Neutrophil (primary cell): Measurements from ENCODE around the gene AOC3.

ENCODE experiments used
- H3K27ac ChIP-seq: fragments of 200-600 bp; sonication (generic); 2 replicates; pipeline ENCODE4 v1.5.1; 2016; ENCODE audit warnings: mild to moderate bottlenecking, moderate library complexity
- H3K27me3 ChIP-seq: fragments of 200-600 bp; sonication (generic); 2 replicates; pipeline ENCODE4 v1.6.0; 2016; ENCODE audit warnings: mild to moderate bottlenecking
- H3K36me3 ChIP-seq: fragments of 200-600 bp; sonication (generic); 2 replicates; pipeline ENCODE4 v1.5.1; 2017
- H3K4me1 ChIP-seq, 2 experiments: fragments of 200-600 bp in 1 of 2; sonication (generic) in 1 of 2; 1 replicate in 1 of 2; 2 replicates in 1 of 2; pipeline versions ENCODE4 v1.5.1 to v1.6.1; 2013 to 2016; ENCODE audit warnings: low read depth in 1 of 2, low read length in 1 of 2, mild to moderate bottlenecking in 1 of 2, moderate library complexity in 1 of 2; ENCODE audit not compliant: control insufficient read depth in 1 of 2, insufficient read depth in 1 of 2
- H3K4me3 ChIP-seq, 2 experiments: fragments of 200-600 bp in 1 of 2; sonication (generic) in 1 of 2; 1 replicate in 1 of 2; 2 replicates in 1 of 2; pipeline ENCODE4 v1.5.1; 2013 to 2016; ENCODE audit warnings: low read depth in 1 of 2, low read length in 1 of 2, mild to moderate bottlenecking in 1 of 2, moderate library complexity in 1 of 2
- H3K9me3 ChIP-seq: fragments of 200-600 bp; sonication (generic); 2 replicates; pipeline ENCODE4 v1.5.1; 2016
- TF ChIP-seq, protein P1 (sequence below): fragments of 200-600 bp; sonication (generic); IDR thresholded peaks from 2 replicates; pipeline ENCODE4 v1.5.1; 2016; ENCODE audit warnings: antibody characterized with exemption

The AOC3 gene

DNA sequence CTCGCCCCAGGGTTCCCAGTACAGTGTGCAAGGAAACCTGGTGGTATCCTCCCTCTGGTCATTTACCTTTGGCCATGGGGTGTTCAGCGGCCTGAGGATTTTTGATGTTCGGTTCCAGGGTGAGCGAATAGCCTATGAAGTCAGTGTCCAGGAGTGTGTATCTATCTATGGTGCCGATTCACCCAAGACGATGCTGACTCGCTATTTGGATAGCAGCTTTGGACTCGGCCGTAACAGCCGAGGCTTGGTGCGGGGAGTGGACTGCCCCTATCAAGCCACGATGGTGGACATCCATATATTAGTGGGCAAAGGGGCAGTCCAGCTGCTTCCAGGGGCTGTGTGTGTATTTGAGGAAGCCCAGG is 5.5 kb upstream of the AOC3 start:
- peaks cover 53% of the 10 kb centered on the region for H3K36me3 ChIP-seq

DNA sequence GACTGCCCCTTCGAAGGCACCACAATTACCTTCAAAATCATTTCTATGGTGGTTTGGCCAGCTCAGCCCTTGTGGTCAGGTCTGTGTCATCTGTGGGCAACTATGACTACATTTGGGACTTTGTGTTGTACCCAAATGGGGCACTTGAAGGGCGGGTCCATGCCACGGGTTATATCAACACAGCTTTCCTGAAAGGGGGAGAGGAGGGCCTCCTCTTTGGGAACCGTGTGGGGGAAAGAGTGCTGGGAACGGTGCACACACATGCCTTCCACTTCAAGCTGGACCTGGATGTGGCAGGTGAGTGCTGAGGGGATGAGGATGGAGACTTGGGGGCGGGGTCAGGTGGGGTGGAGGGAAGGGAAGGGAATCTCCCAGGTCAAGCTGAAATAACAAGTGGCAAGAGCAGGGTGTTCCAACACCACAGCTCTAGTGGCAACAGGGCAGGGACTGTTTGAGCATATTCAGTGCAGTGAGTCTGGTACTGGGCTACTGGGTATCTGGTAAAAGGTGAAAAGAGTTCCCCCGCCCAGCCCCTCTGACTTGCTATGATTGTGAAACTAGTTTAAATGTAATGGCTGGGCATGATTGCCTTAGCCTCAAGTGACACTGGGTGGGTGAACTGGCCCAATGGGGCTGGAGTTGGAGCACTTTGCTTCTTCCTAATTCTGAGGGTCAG is 4.9 kb upstream of the AOC3 start:
- peak overlapping the region; percentile 54 for H3K27ac ChIP-seq
- TF ChIP-seq, protein P1, sequence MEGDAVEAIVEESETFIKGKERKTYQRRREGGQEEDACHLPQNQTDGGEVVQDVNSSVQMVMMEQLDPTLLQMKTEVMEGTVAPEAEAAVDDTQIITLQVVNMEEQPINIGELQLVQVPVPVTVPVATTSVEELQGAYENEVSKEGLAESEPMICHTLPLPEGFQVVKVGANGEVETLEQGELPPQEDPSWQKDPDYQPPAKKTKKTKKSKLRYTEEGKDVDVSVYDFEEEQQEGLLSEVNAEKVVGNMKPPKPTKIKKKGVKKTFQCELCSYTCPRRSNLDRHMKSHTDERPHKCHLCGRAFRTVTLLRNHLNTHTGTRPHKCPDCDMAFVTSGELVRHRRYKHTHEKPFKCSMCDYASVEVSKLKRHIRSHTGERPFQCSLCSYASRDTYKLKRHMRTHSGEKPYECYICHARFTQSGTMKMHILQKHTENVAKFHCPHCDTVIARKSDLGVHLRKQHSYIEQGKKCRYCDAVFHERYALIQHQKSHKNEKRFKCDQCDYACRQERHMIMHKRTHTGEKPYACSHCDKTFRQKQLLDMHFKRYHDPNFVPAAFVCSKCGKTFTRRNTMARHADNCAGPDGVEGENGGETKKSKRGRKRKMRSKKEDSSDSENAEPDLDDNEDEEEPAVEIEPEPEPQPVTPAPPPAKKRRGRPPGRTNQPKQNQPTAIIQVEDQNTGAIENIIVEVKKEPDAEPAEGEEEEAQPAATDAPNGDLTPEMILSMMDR, result no peak
- H3K36me3 ChIP-seq, result peaks cover 49% of the 10 kb centered on the region
- H3K27me3 ChIP-seq, result no peaks in the 10 kb centered on the region
- H3K9me3 ChIP-seq, result no peaks in the 10 kb centered on the region
- H3K4me1 ChIP-seq, result peaks cover 60 to 61% of the 10 kb centered on the region in 2 experiments
- no peak overlapping the region for H3K4me3 ChIP-seq

More for the DNA sequence above, 5.5 kb upstream of the AOC3 start:
- peak overlapping the region; percentile 54 for H3K27ac ChIP-seq
- H3K4me3 ChIP-seq, result no peak overlapping the region
- TF ChIP-seq, protein P1, result no peak
- no peaks in the 10 kb centered on the region for H3K27me3 ChIP-seq
- H3K4me1 ChIP-seq, result peaks cover 65 to 66% of the 10 kb centered on the region in 2 experiments
- no peaks in the 10 kb centered on the region for H3K9me3 ChIP-seq

DNA sequence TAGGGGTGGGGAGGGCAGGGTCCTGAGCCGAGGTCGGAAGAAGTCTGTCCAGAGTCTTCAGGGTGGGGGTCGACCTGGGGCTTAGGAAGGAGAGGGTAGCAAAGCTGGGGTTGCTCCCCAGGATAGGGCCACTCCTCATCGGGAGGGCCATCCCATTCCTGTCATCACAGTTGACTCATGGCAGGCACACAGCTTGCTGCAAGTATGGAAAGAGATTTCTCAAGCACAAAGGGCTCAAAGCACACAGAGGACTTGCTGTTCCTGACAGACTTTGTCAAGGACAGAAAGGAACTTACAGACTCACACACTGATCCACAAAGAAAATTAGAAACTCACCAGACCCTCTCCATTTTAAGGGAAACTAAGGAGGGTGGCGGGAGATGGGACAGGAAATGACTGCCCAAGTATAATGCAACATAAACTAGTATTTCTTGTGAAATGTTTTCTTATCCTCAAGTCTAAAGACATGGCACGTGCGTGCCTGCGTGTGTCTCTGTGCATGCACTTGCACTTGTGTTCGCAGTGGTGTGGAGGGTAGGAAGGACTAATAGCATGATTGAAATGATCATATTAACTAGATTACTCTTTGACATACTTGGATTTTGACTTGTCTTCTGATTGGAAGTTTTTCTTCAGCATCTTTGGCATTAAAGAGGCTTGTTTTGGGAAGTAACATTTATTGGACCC is 4.3 kb upstream of the AOC3 start:
- Histone ChIP-seq H3K4me1 (peaks cover 53 to 54% of the 10 kb centered on the region in 2 experiments), H3K27ac (peak overlapping the region; percentile 54), H3K4me3 (no peak overlapping the region), H3K36me3 (peaks cover 43% of the 10 kb centered on the region), H3K27me3 (no peaks in the 10 kb centered on the region), H3K9me3 (no peaks in the 10 kb centered on the region)
- TF ChIP-seq, protein P1, result no peak

DNA sequence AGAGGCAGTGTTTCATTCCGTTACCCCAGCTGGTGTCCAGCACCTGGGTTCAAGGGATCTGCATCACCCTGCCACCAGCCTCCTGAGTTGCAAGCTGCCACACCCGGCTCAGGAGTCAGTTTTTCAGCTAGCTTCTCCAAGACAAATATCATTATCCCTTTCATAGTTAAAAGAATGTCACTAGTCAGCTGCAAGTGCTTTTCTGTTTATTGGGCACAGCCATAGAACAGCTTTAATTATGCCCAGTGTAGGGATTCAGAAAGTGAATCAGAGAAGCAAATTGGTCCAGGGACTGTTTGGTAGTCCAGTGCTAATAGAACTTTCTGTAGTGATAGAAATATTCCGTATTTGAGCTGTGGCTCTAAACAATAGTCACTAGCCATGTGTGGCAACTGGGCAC is 2.9 kb upstream of the AOC3 start:
- TF ChIP-seq, protein P1, result no peak
- Histone ChIP-seq H3K9me3 (no peaks in the 10 kb centered on the region), H3K4me1 (peaks cover 40 to 41% of the 10 kb centered on the region in 2 experiments), H3K27me3 (no peaks in the 10 kb centered on the region), H3K4me3 (no peak overlapping the region), H3K27ac (no peak overlapping the region), H3K36me3 (peaks cover 29% of the 10 kb centered on the region)

DNA sequence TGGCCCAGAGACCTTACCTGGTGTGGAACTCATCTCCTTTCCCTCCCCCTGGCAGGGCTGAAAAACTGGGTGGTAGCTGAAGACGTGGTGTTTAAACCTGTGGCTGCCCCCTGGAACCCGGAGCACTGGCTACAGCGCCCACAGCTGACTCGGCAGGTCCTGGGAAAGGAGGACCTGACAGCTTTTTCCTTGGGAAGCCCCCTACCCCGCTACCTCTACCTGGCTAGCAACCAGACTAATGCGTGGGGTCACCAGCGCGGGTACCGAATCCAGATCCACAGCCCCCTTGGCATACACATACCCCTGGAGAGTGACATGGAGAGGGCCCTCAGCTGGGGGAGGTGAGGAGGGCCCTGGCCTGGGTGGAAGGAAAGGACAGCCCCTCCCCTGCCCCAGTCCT is 2.0 kb upstream of the AOC3 start:
- TF ChIP-seq, protein P1, result no peak

More for the DNA sequence above, 2.0 kb upstream of the AOC3 start:
- H3K27ac ChIP-seq, result no peak overlapping the region
- no peaks in the 10 kb centered on the region for H3K27me3 ChIP-seq
- no peak overlapping the region for H3K4me3 ChIP-seq
- H3K36me3 ChIP-seq, result peaks cover 22% of the 10 kb centered on the region
- peaks cover 30 to 36% of the 10 kb centered on the region in 2 experiments for H3K4me1 ChIP-seq
- H3K9me3 ChIP-seq, result no peaks in the 10 kb centered on the region
